GM12878 (cell line): ENCODE results near the gene SPIB. TPM values are rescaled to one million over a fixed set of nuclear protein-coding genes. Genes with fewer than 3 reads are reported as not detected.

Experiments
- ASH2L ChIP-seq: fragments of 300-600, 200-600 bp; sonication (generic); IDR thresholded peaks from 2 replicates; pipeline ENCODE4 v1.6.1; 2017; ENCODE audit warnings: low read depth, mild to moderate bottlenecking, borderline replicate concordance
- BMI1 ChIP-seq: fragments of 450-650 bp; IDR thresholded peaks from 2 replicates; pipeline ENCODE4 v1.6.1; 2016; ENCODE audit warnings: mild to moderate bottlenecking, moderate library complexity, borderline replicate concordance
- ETV6 ChIP-seq, 2 experiments: fragments of 450-650 bp in 1 of 2; IDR thresholded peaks in 1 of 2; conservative IDR thresholded peaks in 1 of 2; 2 replicates each; pipeline ENCODE4 v1.6.1; 2014; ENCODE audit warnings: antibody characterized with exemption in 1 of 2, borderline replicate concordance in 1 of 2, low read depth in 1 of 2, mild to moderate bottlenecking in 1 of 2, moderate library complexity in 1 of 2
- GABPA ChIP-seq: IDR thresholded peaks from 2 replicates; pipeline ENCODE4 v1.6.1; 2014; ENCODE audit warnings: antibody characterized with exemption, low read depth, mild to moderate bottlenecking, inconsistent platforms
- LARP7 ChIP-seq: fragments of 450-650 bp; IDR thresholded peaks from 2 replicates; pipeline ENCODE4 v1.6.1; 2017; ENCODE audit warnings: mild to moderate bottlenecking
- NR2C1 ChIP-seq: fragments of 450-650 bp; IDR thresholded peaks from 2 replicates; pipeline ENCODE4 v1.6.1; 2017; ENCODE audit warnings: antibody characterized with exemption, mild to moderate bottlenecking, moderate library complexity
- NR2C2 ChIP-seq: IDR thresholded peaks from 2 replicates; pipeline ENCODE4 v1.6.1; 2011; ENCODE audit warnings: borderline replicate concordance, low read depth; ENCODE audit not compliant: control insufficient read depth, insufficient read length
- POU2F2 ChIP-seq: IDR thresholded peaks from 3 replicates; pipeline ENCODE4 v1.6.1; 2011; ENCODE audit warnings: low read depth, mild to moderate bottlenecking, low read length, borderline replicate concordance
- SIX5 ChIP-seq: IDR thresholded peaks from 2 replicates; pipeline ENCODE4 v1.6.1; 2011; ENCODE audit warnings: mild to moderate bottlenecking, low read depth, low read length, moderate library complexity; ENCODE audit not compliant: severe bottlenecking
- SMC3 ChIP-seq: IDR thresholded peaks from 2 replicates; pipeline ENCODE4 v1.6.1; 2011; ENCODE audit warnings: low read length, improper control_type of control experiment, borderline replicate concordance
- SRF ChIP-seq, 2 experiments: IDR thresholded peaks; 2 replicates each; pipeline ENCODE4 v1.6.1; 2011; ENCODE audit warnings: low read depth in 2 of 2, low read length in 2 of 2, mild to moderate bottlenecking in 1 of 2, moderate library complexity in 1 of 2
- polyA plus RNA-seq, 11 experiments: library from polyadenylated mRNA; depleted of rRNA in 4 of 11; unstranded in 6 of 11; stranded (reverse) in 5 of 11; fragments of >200 nt; fragmentation: Nextera tagmentation in 4 of 11; fragmentation: Illumina TruSeq in 1 of 11; extraction: Ambion mirVana in 4 of 11; extraction: Trizol in 1 of 11; gene quantifications; 1 replicate in 1 of 11; 2 replicates in 10 of 11; pipeline versions ENCODE4 v1.2.1 to v1.2.3, GENCODE V29; 2011 to 2016; ENCODE audit warnings: inconsistent platforms in 2 of 11, missing spikeins in 2 of 11, low read depth in 1 of 11
- total RNA-seq, 4 experiments: library from RNA; depleted of rRNA in 3 of 4; stranded (reverse); fragments of >200 nt in 3 of 4; fragmentation: Illumina TruSeq in 1 of 4; extraction: Trizol in 1 of 4; gene quantifications; 2 replicates each; pipeline versions ENCODE4 v1.2.1 to v1.2.3, GENCODE V29; 2013 to 2021
- TF ChIP-seq, protein P1 (sequence below): fragments of 450-650 bp; formaldehyde crosslinking; IDR thresholded peaks from 2 replicates; pipeline ENCODE4 v1.4.0; 2022; ENCODE audit warnings: mild to moderate bottlenecking, moderate library complexity
- TF ChIP-seq, protein P2 (sequence below): IDR thresholded peaks from 2 replicates; pipeline ENCODE4 v1.6.1; 2011; ENCODE audit warnings: low read depth, low read length, improper control_type of control experiment, borderline replicate concordance

SPIB gene
- total and polyA plus RNA-seq, 10 of the 15 experiments (the other 5 are each of a cell fraction or from before 2014, with no cell fraction given), result 3.5 to 123 (median 56.0) TPM

DNA sequence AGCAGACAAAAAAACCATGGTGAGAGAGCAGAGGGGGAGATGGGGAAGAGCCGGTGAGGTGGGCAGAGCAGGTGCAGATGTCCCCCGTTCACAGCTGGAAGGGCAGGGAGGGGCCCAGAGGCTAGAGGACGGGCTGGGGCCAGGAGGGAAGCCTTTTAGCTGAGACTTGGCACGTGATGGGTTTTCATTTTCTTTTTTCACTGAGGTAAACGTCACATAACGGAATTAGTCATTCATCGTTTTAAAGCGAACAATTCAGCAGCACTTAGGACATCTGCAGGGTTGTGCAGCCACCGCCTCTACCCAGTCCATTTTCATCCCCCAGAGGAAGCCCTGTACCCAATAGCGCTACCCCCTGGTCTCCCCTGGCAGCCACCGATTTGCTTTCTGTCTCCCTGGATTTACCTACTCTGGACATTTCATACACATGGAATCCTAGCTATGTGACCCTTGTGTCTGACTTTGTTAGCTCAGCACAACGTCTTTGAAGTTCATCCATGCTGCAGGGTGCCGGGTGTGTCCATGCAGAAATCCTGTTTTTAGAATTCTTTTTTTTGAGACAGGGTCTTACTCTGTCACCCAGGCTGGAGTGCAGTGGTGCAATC, 41.5 kb downstream of the SPIB start (continued):
- TF ChIP-seq POU2F2 (0 out of 3 replicates have a peak, but pooled peaks have one; percentile 37), SRF (IDR thresholded peaks at IDR 0.05; ENCODE audit: low read depth in 2 of 2, low read length in 2 of 2) (0 out of 4 replicates have a peak, but pooled peaks of 1 of the 2 experiments have one; percentile 11), LARP7 (no peak), ASH2L (peak; percentile 23; the same call in 1 of the 2 replicates), NR2C2 (no peak), ETV6 (conservative IDR thresholded peaks at IDR 0.05 in 1 of 2, IDR thresholded peaks at IDR 0.05 in 1 of 2; ENCODE audit: borderline replicate concordance in 1 of 2, low read depth in 1 of 2) (no peak), GABPA (no peak), SIX5 (no peak), BMI1 (no peak), SMC3 (peak; percentile 39; the same call in 1 of the 2 replicates), NR2C1 (no peak)
- TF ChIP-seq, protein P1, sequence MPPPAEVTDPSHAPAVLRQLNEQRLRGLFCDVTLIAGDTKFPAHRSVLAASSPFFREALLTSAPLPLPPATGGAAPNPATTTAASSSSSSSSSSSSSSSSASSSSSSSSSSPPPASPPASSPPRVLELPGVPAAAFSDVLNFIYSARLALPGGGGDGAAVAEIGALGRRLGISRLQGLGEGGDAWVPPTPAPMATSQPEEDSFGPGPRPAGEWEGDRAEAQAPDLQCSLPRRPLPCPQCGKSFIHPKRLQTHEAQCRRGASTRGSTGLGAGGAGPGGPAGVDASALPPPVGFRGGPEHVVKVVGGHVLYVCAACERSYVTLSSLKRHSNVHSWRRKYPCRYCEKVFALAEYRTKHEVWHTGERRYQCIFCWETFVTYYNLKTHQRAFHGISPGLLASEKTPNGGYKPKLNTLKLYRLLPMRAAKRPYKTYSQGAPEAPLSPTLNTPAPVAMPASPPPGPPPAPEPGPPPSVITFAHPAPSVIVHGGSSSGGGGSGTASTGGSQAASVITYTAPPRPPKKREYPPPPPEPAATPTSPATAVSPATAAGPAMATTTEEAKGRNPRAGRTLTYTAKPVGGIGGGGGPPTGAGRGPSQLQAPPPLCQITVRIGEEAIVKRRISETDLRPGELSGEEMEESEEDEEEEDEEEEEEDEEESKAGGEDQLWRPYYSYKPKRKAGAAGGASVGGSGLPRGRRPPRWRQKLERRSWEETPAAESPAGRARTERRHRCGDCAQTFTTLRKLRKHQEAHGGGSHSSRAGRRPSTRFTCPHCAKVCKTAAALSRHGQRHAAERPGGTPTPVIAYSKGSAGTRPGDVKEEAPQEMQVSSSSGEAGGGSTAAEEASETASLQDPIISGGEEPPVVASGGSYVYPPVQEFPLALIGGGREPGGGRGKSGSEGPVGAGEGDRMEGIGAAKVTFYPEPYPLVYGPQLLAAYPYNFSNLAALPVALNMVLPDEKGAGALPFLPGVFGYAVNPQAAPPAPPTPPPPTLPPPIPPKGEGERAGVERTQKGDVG (CRISPR knock-in tag), result no peak
- TF ChIP-seq, protein P2, sequence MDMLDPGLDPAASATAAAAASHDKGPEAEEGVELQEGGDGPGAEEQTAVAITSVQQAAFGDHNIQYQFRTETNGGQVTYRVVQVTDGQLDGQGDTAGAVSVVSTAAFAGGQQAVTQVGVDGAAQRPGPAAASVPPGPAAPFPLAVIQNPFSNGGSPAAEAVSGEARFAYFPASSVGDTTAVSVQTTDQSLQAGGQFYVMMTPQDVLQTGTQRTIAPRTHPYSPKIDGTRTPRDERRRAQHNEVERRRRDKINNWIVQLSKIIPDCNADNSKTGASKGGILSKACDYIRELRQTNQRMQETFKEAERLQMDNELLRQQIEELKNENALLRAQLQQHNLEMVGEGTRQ, result peak; percentile 75
